ENCODE results near the gene MS4A15.

DNA sequence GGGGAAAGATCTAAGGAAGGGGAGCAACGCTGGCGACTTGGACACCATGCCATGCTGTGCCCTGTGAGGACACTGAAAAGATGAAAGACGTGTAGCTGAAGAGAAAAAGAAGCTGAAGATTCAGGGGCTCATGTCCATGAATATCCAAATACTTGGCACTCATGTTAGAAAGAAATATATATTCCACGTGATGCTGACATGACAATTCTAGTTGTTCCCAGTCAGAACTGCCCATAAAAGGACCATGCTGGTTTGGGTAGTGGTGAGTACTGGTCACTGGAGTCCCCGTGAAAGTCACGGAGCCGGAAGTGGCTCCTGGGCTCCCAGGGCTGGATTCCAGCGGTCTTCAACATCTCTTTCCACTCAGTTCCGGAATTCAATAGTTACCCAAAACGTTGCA lies 9.9 kb downstream of the MS4A15 start:
- TF ChIP-seq, protein P1, sequence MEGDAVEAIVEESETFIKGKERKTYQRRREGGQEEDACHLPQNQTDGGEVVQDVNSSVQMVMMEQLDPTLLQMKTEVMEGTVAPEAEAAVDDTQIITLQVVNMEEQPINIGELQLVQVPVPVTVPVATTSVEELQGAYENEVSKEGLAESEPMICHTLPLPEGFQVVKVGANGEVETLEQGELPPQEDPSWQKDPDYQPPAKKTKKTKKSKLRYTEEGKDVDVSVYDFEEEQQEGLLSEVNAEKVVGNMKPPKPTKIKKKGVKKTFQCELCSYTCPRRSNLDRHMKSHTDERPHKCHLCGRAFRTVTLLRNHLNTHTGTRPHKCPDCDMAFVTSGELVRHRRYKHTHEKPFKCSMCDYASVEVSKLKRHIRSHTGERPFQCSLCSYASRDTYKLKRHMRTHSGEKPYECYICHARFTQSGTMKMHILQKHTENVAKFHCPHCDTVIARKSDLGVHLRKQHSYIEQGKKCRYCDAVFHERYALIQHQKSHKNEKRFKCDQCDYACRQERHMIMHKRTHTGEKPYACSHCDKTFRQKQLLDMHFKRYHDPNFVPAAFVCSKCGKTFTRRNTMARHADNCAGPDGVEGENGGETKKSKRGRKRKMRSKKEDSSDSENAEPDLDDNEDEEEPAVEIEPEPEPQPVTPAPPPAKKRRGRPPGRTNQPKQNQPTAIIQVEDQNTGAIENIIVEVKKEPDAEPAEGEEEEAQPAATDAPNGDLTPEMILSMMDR (IDR thresholded peaks at IDR 0.05) = no peak
- TF ChIP-seq EP300 (IDR thresholded peaks at IDR 0.05) = no peak
- TF ChIP-seq POLR2A (IDR thresholded peaks at IDR 0.05) = no peak
